Vagina (tissue), 2 donors: Measurements from ENCODE around the gene CPT2.

Experiments
- CTCF ChIP-seq, 3 experiments: fragments of 450-650 bp in 2 of 3; fragments of 200-600 bp in 1 of 3; sonication (generic) in 1 of 3; IDR thresholded peaks; one replicate each; pipeline ENCODE4 v1.5.1; 2017 to 2019; ENCODE audit warnings: antibody characterized with exemption in 3 of 3, mild to moderate bottlenecking in 2 of 3, moderate library complexity in 2 of 3
- POLR2A ChIP-seq, 2 donors: fragments of 450-650 bp; IDR thresholded peaks; one replicate each; pipeline ENCODE4 v1.6.1; 2017; ENCODE audit warnings: antibody characterized with exemption in 2 of 2, mild to moderate bottlenecking in 2 of 2, moderate library complexity in 2 of 2
- POLR2AphosphoS5 ChIP-seq, 2 donors: sonication (generic); formaldehyde crosslinking; IDR thresholded peaks; one replicate each; pipeline ENCODE4 v1.9.0; 2017; ENCODE audit warnings: antibody characterized with exemption in 2 of 2, mild to moderate bottlenecking in 2 of 2, low read depth in 1 of 2; ENCODE audit not compliant: insufficient read depth in 1 of 2

GRCh38 chr1:53190210-53190611 is 6.4 kb upstream of the CPT2 start:
- TF ChIP-seq CTCF (IDR thresholded peaks at IDR 0.05) (no peak), POLR2A (IDR thresholded peaks at IDR 0.05) (no peak), POLR2AphosphoS5 (IDR thresholded peaks at IDR 0.05; ENCODE audit: insufficient read depth in 1 of 2, low read depth in 1 of 2) (no peak)
